ENCODE results near the gene ZNF74.
"Not testable (repeated sequence)": the region's sequence is repeated elsewhere in the genome, so short reads cannot be mapped to it uniquely, and the experiment has no call there.

Gene ZNF74

DNA sequence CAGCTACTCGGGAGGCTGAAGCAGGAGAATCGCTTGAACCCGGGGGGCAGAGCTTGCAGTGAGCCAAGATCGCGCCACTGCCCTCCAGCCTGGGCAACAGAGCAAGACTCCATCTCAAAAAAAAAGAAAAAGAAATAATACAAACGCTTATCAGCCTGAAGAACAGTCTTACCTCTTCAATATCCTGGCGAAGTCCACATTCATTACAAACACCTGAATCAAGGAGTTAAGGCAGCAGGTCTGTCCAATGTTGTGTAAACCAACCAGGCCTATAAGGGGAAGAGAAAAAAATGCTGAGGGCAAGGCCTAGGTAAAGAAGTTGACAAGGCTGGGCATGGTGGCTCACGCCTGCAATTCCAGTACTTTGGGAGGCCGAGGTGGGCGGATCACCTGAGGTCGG lies 17.0 kb upstream of the ZNF74 start:
- DNase-seq: not testable (repeated sequence)

DNA sequence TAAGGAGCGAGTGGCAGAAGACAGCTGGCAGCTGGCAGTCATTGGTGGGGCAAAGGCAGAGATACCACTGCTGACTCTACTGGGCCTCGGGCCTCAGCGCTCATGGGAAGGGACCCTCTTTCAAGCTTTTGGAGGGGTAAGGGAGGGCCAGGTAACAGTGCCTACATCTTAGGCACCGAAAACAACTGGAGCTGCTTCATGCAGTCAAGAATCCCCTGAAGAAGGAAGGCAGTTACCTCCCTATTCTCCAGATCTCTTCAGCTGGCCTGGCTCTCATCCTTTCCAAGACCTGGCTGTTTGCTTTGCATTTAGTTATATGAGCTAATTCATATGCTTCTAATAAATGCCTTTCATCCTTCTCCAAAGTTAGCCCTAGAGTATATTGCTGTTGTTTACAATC lies 15.8 kb upstream of the ZNF74 start:
- DNase-seq: no peak

GRCh38 chr22:20378684-20379083 lies 15.3 kb upstream of the ZNF74 start:
- not testable (repeated sequence) for DNase-seq

- DNase-seq: no peak
Observed at GRCh38 chr22:20380486-20380885, 13.5 kb upstream of the ZNF74 start.

DNA sequence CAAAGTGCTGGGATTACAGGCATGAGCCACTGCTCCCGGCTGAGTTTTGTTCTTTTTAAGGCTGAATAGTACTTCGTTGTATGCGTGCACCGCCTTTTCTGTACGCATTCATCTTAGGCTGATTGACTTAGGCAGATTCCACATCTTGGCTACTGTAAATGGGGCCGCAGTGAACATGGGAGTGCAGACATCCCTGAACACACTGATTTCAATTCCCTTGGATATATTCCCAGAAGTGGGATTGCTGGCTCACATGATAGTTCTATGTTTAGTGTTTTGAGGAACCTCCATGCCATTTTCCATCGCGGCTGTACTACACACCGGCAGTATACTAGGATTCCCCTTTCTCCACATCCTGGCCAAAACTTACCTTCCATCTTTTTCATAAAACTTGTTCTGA lies 10.4 kb upstream of the ZNF74 start:
- DNase-seq: no peak

GRCh38 chr22:20384171-20384570 lies 9.8 kb upstream of the ZNF74 start:
- DNase-seq: no peak

- DNase-seq: no peak
Observed at GRCh38 chr22:20384865-20385264, 9.1 kb upstream of the ZNF74 start.

GRCh38 chr22:20386336-20386735 lies 7.6 kb upstream of the ZNF74 start:
- no peak for DNase-seq

GRCh38 chr22:20386972-20387371 lies 7.0 kb upstream of the ZNF74 start:
- no peak for DNase-seq

- no peak for DNase-seq
Observed at GRCh38 chr22:20388200-20388599, 5.8 kb upstream of the ZNF74 start.

GRCh38 chr22:20389288-20389687 lies 4.7 kb upstream of the ZNF74 start:
- DNase-seq: no peak

GRCh38 chr22:20390394-20390907 lies 3.5 kb upstream of the ZNF74 start:
- no peak for DNase-seq

- DNase-seq: no peak
Observed at GRCh38 chr22:20391222-20391621, 2.7 kb upstream of the ZNF74 start.

DNA sequence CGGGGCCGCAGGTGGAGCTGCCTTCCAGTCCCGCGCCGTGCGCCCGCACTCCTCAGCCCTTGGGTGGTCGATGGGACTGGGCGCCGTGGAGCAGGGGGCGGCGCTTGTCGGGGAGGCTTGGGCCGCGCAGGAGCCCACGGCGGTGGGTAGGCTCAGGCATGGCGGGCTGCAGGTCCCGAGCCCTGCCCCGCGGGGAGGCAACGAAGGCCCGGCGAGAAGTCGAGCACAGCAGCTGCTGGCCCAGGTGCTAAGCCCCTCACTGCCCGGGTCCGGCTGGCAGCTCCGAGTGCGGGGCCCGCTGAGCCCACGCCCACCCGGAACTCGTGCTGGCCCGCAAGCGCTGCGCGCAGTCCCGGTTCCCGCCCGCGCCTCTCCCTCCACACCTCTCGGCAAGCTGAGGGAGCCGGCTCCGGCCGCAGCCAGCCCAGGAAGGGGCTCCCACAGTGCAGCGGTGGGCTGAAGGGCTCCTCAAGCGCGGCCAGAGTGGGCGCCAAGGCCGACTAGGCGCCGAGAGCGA lies 1.5 kb upstream of the ZNF74 start:
- not testable (repeated sequence) for DNase-seq

- no peak for DNase-seq
Observed at GRCh38 chr22:20392983-20393704, 807 bp upstream of the ZNF74 start.

- DNase-seq: no peak
Observed at GRCh38 chr22:20395181-20395906, 1.4 kb downstream of the ZNF74 start.

GRCh38 chr22:20395907-20396287 lies 1.9 kb downstream of the ZNF74 start:
- DNase-seq: no peak

DNA sequence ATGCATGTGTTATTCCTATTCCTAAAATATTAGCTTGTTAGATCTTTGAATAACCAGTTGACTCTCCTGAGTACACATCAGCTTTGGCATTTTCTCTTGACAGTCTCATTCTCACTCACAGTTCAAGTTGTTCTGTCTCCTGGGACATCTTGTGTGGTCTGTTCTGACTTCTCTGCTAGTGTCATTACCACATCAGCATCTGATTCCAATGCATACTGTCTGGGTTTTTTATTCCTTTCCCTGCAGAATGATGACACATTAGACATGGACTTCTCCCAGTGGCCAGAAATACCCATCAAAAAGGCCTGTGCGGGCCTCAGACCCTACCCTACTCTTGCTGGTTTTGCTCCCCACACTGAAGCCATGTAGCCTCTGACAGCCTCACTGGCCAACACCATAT lies 2.7 kb downstream of the ZNF74 start:
- DNase-seq: no peak

DNA sequence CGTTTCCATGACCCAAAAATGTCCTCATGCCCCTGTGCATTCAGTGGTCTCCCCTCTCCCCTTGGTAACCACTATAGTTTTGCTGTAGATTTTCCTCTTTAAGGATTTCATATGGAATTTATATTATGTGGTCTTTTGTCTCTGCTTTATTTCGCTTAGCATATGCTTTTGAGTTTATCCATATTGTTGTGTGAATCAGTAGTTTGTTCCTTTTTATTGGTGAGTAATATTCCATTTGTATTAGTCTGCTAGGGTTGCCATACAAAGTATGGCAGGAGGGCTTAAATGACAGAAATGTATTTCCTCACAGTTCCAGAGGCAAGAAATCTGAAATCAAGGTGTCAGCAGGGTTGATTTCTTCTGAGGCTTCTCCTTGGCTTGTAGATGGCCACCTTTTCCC lies 3.5 kb downstream of the ZNF74 start:
- DNase-seq: no peak

DNA sequence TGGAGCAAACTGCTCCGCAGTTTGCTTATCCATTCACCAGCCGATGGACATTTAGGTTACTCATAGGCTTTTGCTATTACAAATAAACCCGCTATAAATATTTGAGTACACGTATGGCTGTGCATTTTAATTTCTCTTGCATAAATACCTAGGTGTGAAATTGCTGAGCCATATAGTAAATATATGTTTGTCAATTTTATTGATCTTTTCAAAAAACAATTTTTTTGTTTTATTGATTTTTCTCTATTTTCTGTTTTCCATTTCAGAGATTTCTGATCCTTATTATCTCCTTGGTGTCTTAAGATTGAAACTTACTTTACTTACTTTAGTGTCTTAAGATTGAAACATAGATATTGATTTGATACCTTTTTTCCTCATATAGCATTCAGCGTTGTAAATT lies 4.5 kb downstream of the ZNF74 start:
- no peak for DNase-seq

DNA sequence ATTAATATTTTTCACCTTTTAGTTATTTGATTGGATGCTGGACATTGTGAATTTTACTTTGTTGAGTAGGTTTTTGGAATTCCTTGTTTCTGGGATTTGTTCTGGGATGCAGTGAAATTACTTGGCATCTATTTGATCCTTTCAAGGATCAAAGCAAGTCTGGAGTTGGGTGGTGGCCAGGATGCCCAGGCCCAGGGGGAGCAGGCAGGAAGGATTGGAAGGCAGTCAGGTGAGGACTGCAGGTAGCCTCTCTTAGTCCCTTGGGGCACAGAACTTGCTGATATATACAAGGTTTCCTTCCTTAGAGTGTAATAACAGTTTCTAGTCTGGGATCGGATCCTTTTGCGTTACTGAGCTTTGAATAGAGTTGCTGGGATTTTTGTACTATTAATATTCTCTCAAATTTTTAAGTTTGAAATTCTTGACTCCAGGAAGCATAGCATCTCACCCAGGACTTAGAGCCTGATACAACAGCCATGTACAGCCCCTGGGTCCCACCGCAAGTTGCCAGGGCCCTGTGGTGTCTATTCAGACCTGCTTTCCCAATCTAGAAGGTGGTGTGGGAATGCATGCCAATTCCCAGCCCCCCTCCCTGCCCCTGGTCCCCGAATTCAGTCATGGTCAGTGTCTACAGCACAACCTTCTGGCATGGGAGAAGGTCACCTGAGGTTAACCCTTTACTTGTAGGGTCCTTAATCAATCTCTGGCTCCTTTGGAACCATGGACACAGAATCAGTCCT lies 6.1 kb downstream of the ZNF74 start:
- no peak for DNase-seq

DNA sequence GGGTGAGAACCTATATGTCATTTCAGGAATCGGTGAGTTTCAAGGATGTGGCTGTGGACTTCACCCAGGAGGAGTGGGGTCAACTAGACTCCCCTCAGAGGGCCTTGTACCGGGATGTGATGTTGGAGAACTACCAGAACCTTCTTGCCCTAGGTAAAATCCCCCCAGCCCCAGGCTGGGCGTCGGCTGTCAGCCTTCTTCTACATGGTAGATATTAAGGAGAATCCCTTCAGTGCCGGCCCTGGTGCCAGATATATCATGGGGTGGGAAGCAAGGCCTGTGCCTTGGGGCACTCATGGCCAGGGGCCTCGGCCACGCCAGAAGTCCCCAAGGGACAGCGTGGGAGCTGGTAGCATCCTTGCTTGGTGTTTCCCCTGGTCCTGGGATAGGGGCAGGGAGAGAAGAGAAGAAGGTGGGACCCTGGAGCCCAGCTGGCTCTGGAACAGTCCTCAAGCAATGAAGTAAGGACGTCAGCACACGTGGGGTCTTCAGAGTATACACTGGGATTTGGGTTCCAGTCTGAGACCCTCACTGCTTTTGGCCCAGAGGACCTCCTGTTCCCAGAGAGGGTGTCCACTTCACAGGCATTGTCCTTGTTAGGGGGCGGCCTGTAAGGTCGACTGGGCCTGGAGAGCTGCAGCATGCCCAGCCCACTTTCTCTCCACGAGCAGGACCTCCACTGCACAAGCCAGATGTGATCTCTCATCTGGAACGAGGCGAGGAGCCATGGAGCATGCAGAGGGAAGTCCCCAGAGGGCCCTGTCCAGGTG lies 6.8 kb downstream of the ZNF74 start:
- DNase-seq: no peak

All from kidney glomerular epithelial cell (primary cell).